GM12801 (cell line): Measurements from ENCODE around the gene BHLHE40.

Source experiments
- TF ChIP-seq, protein P1 (sequence below): IDR thresholded peaks from one replicate; pipeline ENCODE4 v1.5.1; 2011; ENCODE audit warnings: control low read depth; ENCODE audit not compliant: insufficient read length; ENCODE audit errors: extremely low read depth

The BHLHE40 gene

DNA sequence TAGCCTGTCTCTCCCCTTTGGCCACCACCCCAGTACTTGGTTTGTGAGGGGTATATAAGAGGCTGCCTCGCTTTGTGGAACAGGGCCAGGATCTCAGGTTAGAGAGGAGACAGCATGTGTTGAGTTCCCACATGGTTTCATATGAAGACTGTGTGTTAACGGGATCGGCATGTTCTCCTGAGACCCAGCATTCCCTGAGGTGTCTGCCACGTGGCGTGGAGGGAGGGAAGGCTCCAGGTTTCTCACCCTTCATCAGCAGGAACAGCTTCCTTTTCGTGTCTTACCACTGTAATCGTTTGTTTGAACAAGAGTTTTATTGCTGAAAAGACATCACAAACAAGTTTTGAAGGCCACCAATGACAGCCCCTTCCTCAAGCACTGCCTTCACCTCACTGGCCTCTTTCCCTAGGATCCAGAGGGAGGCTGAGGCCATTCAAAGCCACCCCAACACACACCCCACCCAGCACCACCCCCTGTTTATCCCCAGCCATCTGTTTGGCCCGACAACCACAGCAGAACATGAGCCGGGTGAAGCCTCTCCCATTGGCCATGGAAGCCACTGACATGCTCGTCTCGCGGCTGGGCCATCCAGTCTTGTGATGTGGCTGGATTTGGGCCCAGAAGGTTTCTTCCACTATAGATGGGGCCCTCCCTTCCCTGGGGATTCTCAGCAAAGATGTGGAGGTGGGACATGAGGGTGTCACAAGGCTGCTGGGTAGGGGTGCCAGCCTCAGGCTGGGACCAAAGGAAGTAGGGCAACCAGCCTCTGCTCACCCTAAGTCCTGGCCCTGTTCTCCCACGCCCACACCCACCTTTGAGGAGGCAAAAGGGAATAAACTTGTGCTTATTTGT, 10.0 kb downstream of the BHLHE40 start:
- TF ChIP-seq, protein P1, sequence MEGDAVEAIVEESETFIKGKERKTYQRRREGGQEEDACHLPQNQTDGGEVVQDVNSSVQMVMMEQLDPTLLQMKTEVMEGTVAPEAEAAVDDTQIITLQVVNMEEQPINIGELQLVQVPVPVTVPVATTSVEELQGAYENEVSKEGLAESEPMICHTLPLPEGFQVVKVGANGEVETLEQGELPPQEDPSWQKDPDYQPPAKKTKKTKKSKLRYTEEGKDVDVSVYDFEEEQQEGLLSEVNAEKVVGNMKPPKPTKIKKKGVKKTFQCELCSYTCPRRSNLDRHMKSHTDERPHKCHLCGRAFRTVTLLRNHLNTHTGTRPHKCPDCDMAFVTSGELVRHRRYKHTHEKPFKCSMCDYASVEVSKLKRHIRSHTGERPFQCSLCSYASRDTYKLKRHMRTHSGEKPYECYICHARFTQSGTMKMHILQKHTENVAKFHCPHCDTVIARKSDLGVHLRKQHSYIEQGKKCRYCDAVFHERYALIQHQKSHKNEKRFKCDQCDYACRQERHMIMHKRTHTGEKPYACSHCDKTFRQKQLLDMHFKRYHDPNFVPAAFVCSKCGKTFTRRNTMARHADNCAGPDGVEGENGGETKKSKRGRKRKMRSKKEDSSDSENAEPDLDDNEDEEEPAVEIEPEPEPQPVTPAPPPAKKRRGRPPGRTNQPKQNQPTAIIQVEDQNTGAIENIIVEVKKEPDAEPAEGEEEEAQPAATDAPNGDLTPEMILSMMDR = no peak

DNA sequence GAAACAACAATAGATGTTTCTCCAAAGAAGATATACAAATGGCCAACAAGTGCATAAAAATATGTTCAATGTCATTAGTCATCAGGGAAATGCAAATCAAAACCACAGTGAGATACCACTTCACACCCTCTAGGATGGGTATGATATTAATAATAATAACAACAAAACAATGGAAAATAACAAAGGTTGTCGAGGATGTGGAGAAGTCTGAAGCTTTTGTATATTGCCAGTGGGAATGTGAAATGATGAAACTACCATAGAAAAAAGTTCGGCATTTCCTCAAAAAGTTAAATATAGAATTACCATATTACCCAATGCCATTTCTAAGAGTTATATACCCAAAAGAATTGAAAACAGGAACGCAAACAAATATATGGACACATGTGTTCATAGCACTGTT, 10.8 kb downstream of the BHLHE40 start:
- TF ChIP-seq, protein P1 = no peak

DNA sequence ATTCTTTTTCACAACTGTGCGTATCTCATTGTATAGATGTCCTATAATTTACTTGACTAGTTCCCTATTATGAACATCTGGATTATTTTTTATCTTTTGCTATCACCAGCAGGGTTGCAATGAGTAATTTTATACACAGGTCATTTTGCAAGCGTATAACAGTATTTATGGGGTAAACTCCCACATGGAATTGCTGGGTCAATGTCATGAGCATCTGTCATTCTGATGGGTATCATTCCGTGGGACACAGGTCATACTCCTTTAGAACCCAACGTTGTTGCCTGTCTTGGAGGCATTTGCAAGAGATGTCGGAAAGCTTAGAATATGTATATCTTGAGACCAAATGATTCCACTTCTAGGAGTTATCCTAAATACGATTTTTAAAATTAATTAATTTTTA, 12.9 kb downstream of the BHLHE40 start:
- TF ChIP-seq, protein P1 = no peak

DNA sequence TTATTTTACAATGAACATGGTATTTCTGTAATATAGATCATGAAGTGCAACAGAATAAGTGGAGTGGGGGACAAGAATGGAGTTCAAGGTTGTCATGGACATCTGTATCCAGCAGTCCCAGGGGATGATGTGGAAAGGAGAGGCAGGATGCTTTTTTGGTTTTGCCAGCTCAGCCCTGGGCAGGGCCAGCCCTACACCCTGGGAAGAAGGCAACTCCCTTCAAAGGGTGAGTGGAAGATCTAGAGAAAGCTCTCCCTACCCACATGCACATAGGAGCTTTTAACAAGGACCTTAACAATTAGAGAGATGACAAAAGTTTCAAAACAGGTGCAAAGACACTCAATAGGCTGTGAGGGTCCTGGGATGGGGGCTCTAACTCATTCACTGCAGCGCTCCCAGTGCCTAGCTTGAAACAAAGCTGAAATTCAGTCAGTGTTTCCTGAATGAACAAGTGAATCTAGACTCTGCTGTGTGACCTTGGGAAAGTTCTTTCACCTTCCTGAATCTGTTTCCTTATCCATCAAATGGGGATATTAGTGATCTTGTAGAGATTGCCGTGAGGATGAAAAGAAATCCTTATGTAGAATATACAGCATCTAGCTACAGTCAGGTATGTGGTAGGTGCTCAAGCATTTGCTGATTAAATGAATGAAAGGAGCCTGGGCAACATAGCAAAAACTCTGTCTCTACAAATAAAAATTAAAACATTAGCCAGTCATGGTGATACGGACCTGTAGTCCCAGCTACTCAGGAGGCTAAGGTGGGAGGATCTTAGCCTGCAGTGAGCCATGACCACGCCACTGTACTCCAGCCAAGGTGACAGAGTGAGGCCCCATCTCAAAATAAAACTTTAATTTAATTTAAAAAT, 14.3 kb downstream of the BHLHE40 start:
- TF ChIP-seq, protein P1 = no peak

DNA sequence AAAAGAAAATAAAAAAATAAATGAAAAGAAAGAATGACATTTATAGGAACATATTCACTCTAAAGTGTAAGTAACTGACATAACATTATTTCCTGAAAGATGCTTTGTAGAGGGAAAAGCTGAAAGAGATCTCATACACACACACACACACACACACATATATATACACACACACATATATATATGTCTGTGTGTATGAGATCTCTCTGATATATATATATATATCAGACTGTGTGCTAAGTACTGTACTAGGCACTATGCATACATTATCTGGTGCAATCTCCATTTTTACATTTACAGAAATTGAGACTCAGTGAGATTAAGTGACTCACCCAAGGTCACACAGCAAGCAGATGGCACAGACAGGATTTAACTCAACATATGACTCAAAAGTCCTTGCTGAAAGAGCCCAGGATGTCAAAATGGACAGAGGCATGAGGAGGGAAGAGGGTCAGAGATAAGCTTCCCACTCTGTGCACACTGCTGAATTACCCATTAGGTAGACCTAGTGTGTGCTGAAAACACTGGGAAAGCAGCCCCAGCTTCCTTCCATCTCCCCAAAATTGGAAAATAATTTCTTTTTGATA, 15.0 kb downstream of the BHLHE40 start:
- TF ChIP-seq, protein P1 = no peak

DNA sequence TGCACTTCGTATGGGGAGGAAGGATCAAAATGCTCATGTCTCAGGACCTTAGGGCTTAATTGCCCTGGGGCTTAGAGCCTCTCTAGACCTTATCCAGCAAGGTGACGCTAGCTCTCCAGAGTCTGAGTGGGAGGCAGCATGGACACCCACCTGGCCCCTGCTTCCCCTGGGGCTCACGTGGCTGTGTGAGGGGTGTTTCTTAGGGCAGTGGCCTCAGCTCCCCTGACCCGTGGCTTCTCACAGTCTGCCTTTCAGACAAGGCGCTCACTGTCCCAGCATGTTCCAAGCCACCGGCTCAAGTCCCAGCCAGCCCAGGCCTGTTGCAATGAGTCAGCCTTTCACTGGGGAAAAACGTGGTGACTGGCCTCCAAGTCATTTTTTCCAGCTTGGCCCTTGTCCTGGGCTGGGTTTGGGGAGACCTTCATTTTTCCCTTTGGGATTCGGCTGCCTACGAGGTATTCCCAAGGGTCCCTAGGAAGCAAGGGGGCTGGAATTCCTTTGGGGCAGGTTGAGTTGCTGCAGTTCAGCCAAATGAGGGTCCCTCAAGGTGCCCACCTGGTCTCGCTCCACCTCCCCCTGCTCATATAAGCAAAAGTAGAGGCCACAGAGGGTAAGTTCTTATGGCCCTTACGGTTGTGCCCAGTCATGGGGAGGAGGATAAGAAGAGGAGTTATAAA, 15.7 kb downstream of the BHLHE40 start:
- TF ChIP-seq, protein P1 = no peak
